SU-DHL-6 (cell line): Measurements from ENCODE around the gene CACNA1C.

ENCODE experiments used
- CTCF ChIP-seq: fragments of 200-600 bp; sonication (generic); IDR thresholded peaks from one replicate; pipeline ENCODE4 v1.5.1; 2017; ENCODE audit warnings: antibody characterized with exemption, mild to moderate bottlenecking, low read length, moderate library complexity; ENCODE audit not compliant: insufficient read depth, poor library complexity, severe bottlenecking
- EZH2phosphoT487 ChIP-seq: fragments of 200-600 bp; sonication (generic), shearing (Covaris generic); conservative IDR thresholded peaks from 2 replicates; pipeline ENCODE4 v1.6.1; 2018; ENCODE audit warnings: mild to moderate bottlenecking, antibody characterized with exemption, low read length, moderate library complexity, mixed read lengths

- TF ChIP-seq CTCF (no peak), EZH2phosphoT487 (no peak)
These were observed 165.9 kb downstream of the CACNA1C start for GRCh38 chr12:2218706-2219105.
